HG03103 (cell line): ENCODE data around the gene TRIM56.
"Not testable (repeated sequence)": the region's sequence is repeated elsewhere in the genome, so short reads cannot be mapped to it uniquely, and the experiment has no call there.

Experiments
- ATAC-seq: cut with Tn5 transposase; IDR thresholded peaks from one replicate; pipeline ENCODE4 v1.9.1; 2021; ENCODE audit warnings: low read depth; ENCODE audit not compliant: unreplicated experiment

Gene TRIM56

DNA sequence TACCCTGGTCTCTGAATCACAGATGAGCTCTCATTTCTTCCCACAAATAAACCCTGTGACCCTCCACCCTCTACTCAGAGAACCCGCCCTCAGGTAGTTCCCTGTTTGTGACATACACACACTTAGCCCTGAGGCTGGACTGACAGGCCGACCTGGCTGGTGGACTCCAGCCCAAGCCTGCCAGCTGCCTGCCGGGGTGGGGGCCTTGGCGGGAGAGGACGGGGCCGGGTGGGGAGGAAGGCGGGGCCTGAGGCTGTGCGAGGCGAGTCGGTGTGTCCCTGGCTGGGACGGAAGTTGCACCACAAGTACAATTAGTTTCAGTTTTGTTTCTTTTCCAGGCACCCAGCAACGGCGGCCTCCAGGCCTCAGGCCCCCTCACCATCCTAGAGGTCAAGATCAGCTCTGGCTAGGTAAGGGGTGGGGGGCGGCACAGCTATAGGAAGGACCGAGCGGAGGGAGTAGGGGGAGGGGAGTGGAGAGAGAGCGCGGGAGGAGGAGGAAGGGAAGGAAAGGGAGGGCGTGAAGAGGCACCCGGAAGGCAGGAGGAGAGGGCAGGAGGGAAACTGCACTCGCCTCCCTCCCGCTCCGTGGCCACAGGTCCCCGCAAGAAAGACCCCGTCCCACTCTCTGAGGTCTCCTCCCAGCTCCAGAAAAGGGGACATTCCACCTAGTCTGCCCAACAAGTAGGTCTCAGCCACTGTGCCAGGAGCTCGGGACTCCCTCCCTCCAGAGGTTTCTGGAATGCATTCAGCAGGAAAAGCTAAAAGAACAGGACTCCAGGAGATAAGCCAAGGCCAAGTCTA is at the start of gene TRIM56:
TRIM56 (plus strand) TSS at position 320 of the 803 bp plus-strand sequence. CDS start 1,832 bp downstream, outside the sequence.
- ATAC-seq, result peak; percentile 77

DNA sequence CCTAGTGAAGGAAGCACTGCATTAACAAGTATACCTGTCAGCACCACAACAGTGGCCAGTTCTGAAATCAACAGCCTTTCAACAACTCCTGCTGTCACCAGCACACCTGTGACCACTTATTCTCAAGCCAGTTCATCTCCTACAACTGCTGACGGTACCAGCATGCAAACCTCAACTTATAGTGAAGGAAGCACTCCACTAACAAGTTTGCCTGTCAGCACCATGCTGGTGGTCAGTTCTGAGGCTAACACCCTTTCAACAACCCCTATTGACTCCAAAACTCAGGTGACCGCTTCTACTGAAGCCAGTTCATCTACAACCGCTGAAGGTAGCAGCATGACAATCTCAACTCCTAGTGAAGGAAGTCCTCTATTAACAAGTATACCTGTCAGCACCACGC is 49.3 kb upstream of the TRIM56 start:
- ATAC-seq, result no peak

GRCh38 chr7:101041283-101041682 is 44.0 kb upstream of the TRIM56 start:
- ATAC-seq, result not testable (repeated sequence)

- ATAC-seq, result no peak
Observed at GRCh38 chr7:101058355-101058754, 26.9 kb upstream of the TRIM56 start.

GRCh38 chr7:101059620-101059942 is 25.7 kb upstream of the TRIM56 start:
- no peak for ATAC-seq

DNA sequence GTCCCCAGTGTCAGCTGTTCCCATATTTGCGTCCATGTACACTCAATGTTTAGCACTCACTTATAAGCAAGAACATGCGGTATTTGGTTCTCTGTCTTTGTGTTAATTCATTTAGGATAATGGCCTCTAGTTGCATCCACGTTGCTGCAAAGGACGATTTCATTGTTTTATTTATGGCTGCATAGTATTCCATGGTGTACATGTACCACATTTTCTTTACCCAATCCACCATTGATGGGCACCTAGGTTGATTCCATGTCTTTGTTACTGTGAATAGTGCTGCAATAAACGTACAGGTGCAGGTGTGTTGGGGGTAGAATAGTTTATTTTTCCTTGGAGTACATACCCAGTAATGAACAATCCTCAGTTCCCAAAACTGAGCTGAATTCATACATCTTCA is 24.3 kb upstream of the TRIM56 start:
- no peak for ATAC-seq

GRCh38 chr7:101064176-101064550 is 21.1 kb upstream of the TRIM56 start:
- ATAC-seq, result not testable (repeated sequence)

GRCh38 chr7:101065162-101065561 is 20.1 kb upstream of the TRIM56 start:
- ATAC-seq, result not testable (repeated sequence)

- ATAC-seq, result no peak
Observed at GRCh38 chr7:101066141-101066832, 19.0 kb upstream of the TRIM56 start.

- ATAC-seq, result no peak
Observed at GRCh38 chr7:101066833-101067177, 18.5 kb upstream of the TRIM56 start.

DNA sequence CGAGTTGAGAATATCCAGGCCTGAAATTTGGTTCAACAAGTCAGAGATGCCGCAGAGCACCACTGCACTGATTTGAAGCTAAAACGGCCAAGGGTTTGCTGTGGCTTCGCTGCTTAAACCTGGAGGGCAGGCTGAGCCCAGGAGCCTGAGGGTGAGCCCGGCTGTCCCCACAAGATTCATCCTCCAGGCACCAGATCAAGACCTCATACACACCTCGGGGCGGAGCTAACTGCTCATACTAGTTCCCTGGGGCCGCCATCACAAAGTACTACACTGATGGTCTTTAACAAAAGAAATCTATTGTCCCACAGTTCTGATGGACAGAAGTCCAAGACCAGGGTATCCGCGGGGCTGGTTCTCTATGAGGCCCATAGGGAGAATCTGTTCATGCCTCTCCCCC is 16.9 kb upstream of the TRIM56 start:
- no peak for ATAC-seq

DNA sequence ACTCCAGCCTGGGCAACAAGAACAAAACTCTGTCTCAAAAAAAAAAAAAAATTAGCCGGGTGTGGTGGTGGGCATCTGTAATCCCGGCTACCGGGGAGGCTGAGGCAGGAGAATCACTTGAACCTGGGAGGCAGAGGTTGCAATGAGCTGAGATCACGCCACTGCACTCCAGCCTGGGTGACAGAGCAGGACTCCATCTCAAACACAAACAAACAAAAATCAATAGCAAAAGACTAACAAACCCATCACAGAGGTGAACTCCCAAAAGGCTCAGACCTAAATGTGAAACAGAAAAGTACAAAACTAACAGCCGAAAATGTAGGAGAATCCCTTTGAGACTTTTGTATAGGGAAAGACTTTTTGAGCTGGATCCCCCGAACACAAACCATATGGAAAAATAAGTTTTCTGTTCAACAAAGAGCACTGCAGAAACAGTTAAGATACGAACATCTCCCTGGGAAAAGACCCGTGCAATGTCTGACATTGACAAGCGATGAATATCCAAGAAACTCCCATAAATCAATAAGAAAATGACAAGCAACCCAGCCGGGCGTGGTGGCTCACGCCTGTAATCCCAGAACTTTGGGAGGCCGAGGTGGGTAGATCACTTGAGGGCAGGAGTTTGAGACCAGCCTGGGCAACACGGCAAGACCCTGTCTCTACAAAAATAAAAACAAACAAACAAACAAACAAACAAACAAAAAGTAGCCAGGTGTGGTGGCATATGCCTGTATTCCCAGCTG is 13.7 kb upstream of the TRIM56 start:
- ATAC-seq, result not testable (repeated sequence)

DNA sequence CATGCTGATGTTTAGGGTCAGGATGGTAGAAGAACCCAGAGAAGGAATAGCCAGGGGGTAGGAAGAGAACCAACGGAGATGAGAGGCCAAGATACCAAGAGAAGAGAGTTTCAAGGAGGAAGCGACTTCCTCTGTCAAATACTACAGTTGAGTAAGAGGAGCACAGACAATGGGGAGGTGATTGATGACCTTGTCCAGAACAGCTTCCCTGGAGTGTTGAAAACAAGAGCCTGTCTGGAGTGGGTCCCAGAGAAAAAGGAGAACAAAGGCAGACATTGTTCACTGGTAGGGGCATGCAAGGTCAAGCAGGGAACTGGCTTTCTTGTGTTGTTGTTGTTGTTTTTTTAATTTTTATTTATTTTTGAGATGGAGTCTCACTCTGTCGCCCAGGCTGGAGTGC is 9.6 kb upstream of the TRIM56 start:
- ATAC-seq, result no peak

- ATAC-seq, result not testable (repeated sequence)
Observed at GRCh38 chr7:101076183-101076582, 9.1 kb upstream of the TRIM56 start.

- ATAC-seq, result no peak
Observed at GRCh38 chr7:101077303-101078086, 7.8 kb upstream of the TRIM56 start.

DNA sequence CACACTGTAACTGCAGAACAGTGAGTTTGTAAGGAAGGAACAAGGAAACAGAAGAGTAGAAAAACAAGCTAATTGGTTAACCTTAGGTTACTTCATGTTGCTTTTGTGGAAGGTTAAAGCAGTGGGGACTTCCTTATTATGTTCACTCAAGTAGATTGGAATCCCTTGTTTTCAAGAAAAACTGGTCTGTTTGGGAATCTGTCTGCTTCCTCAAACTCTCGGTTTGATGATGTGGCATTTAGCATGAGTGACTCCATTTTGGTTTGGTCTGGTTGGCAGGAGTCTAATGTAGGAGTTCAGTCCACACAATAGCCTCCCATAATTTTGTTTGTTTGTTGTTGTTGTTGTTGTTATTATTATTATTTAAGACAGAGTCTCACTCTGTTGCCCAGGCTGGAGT is 3.8 kb upstream of the TRIM56 start:
- no peak for ATAC-seq

DNA sequence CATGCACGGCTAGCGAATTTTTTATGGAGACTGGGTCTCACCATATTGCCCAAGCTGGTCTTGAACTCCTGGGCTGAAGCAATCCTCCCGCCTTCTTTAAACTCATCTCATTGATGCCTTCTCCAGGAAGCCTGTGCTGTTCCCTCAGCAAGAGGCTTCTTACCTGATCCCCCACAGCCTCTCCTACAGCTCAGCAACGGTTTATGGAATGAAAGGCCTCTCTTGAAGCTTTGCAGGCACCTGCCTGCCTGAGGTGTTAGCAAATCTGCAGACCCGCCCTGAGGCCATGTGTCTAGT is 468 bp upstream of the TRIM56 start:
- ATAC-seq, result no peak

- no peak for ATAC-seq
Observed at GRCh38 chr7:101087334-101088068, 2.2 kb downstream of the TRIM56 start.

DNA sequence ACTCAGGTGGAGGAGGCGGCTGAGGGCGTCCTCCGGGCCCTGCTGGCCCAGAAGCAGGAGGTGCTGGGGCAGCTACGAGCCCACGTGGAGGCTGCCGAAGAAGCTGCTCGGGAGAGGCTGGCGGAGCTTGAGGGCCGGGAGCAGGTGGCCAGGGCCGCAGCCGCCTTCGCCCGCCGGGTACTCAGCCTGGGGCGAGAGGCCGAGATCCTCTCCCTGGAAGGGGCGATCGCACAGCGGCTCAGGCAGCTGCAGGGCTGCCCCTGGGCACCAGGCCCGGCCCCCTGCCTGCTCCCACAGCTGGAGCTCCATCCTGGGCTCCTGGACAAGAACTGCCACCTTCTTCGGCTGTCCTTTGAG is 2.8 kb downstream of the TRIM56 start:
- ATAC-seq, result no peak

DNA sequence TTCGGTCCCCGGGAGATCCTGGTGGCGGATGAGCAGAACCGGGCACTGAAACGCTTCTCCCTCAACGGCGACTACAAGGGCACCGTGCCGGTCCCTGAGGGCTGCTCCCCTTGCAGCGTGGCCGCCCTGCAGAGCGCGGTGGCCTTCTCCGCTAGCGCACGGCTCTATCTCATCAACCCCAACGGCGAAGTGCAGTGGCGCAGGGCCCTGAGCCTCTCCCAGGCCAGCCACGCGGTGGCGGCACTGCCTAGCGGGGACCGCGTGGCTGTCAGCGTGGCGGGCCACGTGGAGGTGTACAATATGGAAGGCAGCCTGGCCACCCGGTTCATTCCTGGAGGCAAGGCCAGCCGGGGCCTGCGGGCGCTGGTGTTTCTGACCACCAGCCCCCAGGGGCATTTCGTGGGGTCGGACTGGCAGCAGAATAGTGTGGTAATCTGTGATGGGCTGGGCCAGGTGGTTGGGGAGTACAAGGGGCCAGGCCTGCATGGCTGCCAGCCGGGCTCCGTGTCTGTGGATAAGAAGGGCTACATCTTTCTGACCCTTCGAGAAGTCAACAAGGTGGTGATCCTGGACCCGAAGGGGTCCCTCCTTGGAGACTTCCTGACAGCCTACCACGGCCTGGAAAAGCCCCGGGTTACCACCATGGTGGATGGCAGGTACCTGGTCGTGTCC is 3.7 kb downstream of the TRIM56 start:
- ATAC-seq, result no peak
